ENCODE measurements around the gene ANGEL2. TPM values are rescaled to one million over a fixed set of nuclear protein-coding genes. Genes with fewer than 3 reads are reported as not detected.

ANGEL2 gene
- total and polyA plus RNA-seq, 2 experiments from 2014 or later: 11.8 to 34.8 TPM

GRCh38 chr1:212975111-212975918 is 40.4 kb downstream of the ANGEL2 start:
- 87% methylated on average over 10 of the region's 10 CpGs for WGBS (ENCODE audit: low lambda C conversion rate, missing lambda C conversion rate)
- H3K9me2 ChIP-seq (replicated peaks; ENCODE audit: insufficient read depth): no peaks in the 10 kb centered on the region
- H3K9me3 ChIP-seq (ENCODE audit: low read depth): no peaks in the 10 kb centered on the region
- no peaks in the 10 kb centered on the region for H4K20me1 ChIP-seq (ENCODE audit: insufficient read depth, poor library complexity, severe bottlenecking)
- H3K4me1 ChIP-seq (ENCODE audit: insufficient read depth): no peaks in the 10 kb centered on the region
- DNase-seq (ENCODE audit: low spot score): no peak
- no peak overlapping the region for H2AFZ ChIP-seq
- H3K36me3 ChIP-seq (replicated peaks; ENCODE audit: insufficient read depth, low read depth): no peaks in the 10 kb centered on the region
- no peak for TF ChIP-seq EZH2 (IDR thresholded peaks at IDR 0.05; ENCODE audit: borderline replicate concordance)
- no peak for TF ChIP-seq EZH2phosphoT487 (IDR thresholded peaks at IDR 0.05; ENCODE audit: low read depth, severe bottlenecking, unreplicated experiment)
- no peak for TF ChIP-seq CTCF (IDR thresholded peaks at IDR 0.05; ENCODE audit: poor library complexity)
- no peak overlapping the region for H3K4me3 ChIP-seq
- H3K27me3 ChIP-seq: no peaks in the 10 kb centered on the region
- H3K4me2 ChIP-seq: no peak overlapping the region
- no peak overlapping the region for H3K27ac ChIP-seq
- H3K79me2 ChIP-seq: no peaks in the 10 kb centered on the region

GRCh38 chr1:212974711-212975110 is 41.0 kb downstream of the ANGEL2 start:
- Histone ChIP-seq H3K4me1 (ENCODE audit: insufficient read depth) (no peaks in the 10 kb centered on the region), H3K27ac (no peak overlapping the region), H4K20me1 (ENCODE audit: insufficient read depth, poor library complexity, severe bottlenecking) (no peaks in the 10 kb centered on the region), H3K9me2 (replicated peaks; ENCODE audit: insufficient read depth) (no peaks in the 10 kb centered on the region), H3K4me2 (no peak overlapping the region), H3K79me2 (no peaks in the 10 kb centered on the region), H2AFZ (no peak overlapping the region), H3K36me3 (replicated peaks; ENCODE audit: insufficient read depth, low read depth) (no peaks in the 10 kb centered on the region), H3K4me3 (no peak overlapping the region), H3K27me3 (no peaks in the 10 kb centered on the region), H3K9me3 (ENCODE audit: low read depth) (no peaks in the 10 kb centered on the region)
- TF ChIP-seq EZH2phosphoT487 (IDR thresholded peaks at IDR 0.05; ENCODE audit: low read depth, severe bottlenecking, unreplicated experiment) (no peak), EZH2 (IDR thresholded peaks at IDR 0.05; ENCODE audit: borderline replicate concordance) (no peak), CTCF (IDR thresholded peaks at IDR 0.05; ENCODE audit: poor library complexity) (no peak)
- no peak for DNase-seq (ENCODE audit: low spot score)
- 93% methylated on average over 6 of the region's 6 CpGs for WGBS (ENCODE audit: low lambda C conversion rate, missing lambda C conversion rate)

- Histone ChIP-seq H3K36me3 (replicated peaks; ENCODE audit: insufficient read depth, low read depth) (no peaks in the 10 kb centered on the region), H3K79me2 (no peaks in the 10 kb centered on the region), H3K4me1 (ENCODE audit: insufficient read depth) (no peaks in the 10 kb centered on the region), H4K20me1 (ENCODE audit: insufficient read depth, poor library complexity, severe bottlenecking) (no peaks in the 10 kb centered on the region), H3K4me3 (no peak overlapping the region), H3K9me3 (ENCODE audit: low read depth) (no peaks in the 10 kb centered on the region), H3K27ac (no peak overlapping the region), H3K27me3 (no peaks in the 10 kb centered on the region), H2AFZ (no peak overlapping the region), H3K4me2 (no peak overlapping the region), H3K9me2 (replicated peaks; ENCODE audit: insufficient read depth) (no peaks in the 10 kb centered on the region)
- no peak for TF ChIP-seq CTCF (IDR thresholded peaks at IDR 0.05; ENCODE audit: poor library complexity)
- TF ChIP-seq EZH2phosphoT487 (IDR thresholded peaks at IDR 0.05; ENCODE audit: low read depth, severe bottlenecking, unreplicated experiment): no peak
- no peak for TF ChIP-seq EZH2 (IDR thresholded peaks at IDR 0.05; ENCODE audit: borderline replicate concordance)
- WGBS (ENCODE audit: low lambda C conversion rate, missing lambda C conversion rate): 95% methylated on average over 8 of the region's 8 CpGs
- DNase-seq (ENCODE audit: low spot score): no peak
Measured at GRCh38 chr1:212973899-212974298, 41.8 kb downstream of the ANGEL2 start.
